Uterus (tissue), 4 donors: ENCODE data around the gene SLC7A4. TPM values are rescaled to one million over a fixed set of nuclear protein-coding genes. Genes with fewer than 3 reads are reported as not detected.

Experiments
- DNase-seq, 2 donors: peaks; one replicate each; pipeline ENCODE4 v3.0.0-alpha.2; 2019 to 2020
- H3K27ac ChIP-seq, 2 donors: fragments of 200-600 bp; sonication (generic); 1 replicate in 1 of 2; 2 replicates in 1 of 2; pipeline ENCODE4 v1.5.1; 2016 to 2018
- H3K27me3 ChIP-seq, 2 donors: fragments of 200-600 bp; sonication (generic); one replicate each; pipeline ENCODE4 v1.5.1; 2018 to 2019; ENCODE audit warnings: control low read depth in 1 of 2
- H3K36me3 ChIP-seq, 2 donors: fragments of 200-600 bp; sonication (generic); one replicate each; pipeline ENCODE4 v1.5.1; 2019; ENCODE audit warnings: control low read depth in 1 of 2
- H3K4me1 ChIP-seq, 2 donors: fragments of 200-600 bp; sonication (generic); one replicate each; pipeline ENCODE4 v1.5.1; 2018 to 2019; ENCODE audit warnings: control low read depth in 1 of 2
- H3K4me3 ChIP-seq, 2 donors: fragments of 200-600 bp; sonication (generic); 1 replicate in 1 of 2; 2 replicates in 1 of 2; pipeline ENCODE4 v1.5.1; 2018 to 2019; ENCODE audit warnings: mild to moderate bottlenecking in 1 of 2
- H3K9me3 ChIP-seq, 2 donors: fragments of 200-600 bp; sonication (generic); one replicate each; pipeline ENCODE4 v1.5.1; 2019; ENCODE audit warnings: control low read depth in 1 of 2
- POLR2A ChIP-seq, 2 donors: fragments of 450-650 bp; IDR thresholded peaks; one replicate each; pipeline ENCODE4 v1.6.1; 2016; ENCODE audit warnings: antibody characterized with exemption in 2 of 2, mild to moderate bottlenecking in 1 of 2, moderate library complexity in 1 of 2
- intact Hi-C: fragments of 100-400 bp; cut with DNase I; formaldehyde crosslinking; loops from one replicate; pipeline ENCODE4 v1.15.1; 2023; ENCODE audit warnings: low total_unique reads
- total RNA-seq, 4 donors: library from RNA; depleted of rRNA in 3 of 4; stranded (reverse); fragments of >200 nt in 3 of 4; gene quantifications; one replicate each; pipeline versions ENCODE4 v1.1.0 to v1.2.4, GENCODE V29; 2014 to 2023
- TF ChIP-seq, protein P1 (sequence below), 4 experiments: fragments of 200-600 bp in 2 of 4; fragments of 450-650 bp in 2 of 4; sonication (generic) in 2 of 4; IDR thresholded peaks; one replicate each; pipeline ENCODE4 v1.5.1; 2016 to 2019; ENCODE audit warnings: antibody characterized with exemption in 4 of 4, mild to moderate bottlenecking in 2 of 4, moderate library complexity in 1 of 4
- donor health status: DM: yes; HTN: yes; CAD: no.

SLC7A4 gene
- total RNA-seq, 4 donors from 2014 or later: 0.35 to 7.9 (median 0.43) TPM; not detected in 1

DNA sequence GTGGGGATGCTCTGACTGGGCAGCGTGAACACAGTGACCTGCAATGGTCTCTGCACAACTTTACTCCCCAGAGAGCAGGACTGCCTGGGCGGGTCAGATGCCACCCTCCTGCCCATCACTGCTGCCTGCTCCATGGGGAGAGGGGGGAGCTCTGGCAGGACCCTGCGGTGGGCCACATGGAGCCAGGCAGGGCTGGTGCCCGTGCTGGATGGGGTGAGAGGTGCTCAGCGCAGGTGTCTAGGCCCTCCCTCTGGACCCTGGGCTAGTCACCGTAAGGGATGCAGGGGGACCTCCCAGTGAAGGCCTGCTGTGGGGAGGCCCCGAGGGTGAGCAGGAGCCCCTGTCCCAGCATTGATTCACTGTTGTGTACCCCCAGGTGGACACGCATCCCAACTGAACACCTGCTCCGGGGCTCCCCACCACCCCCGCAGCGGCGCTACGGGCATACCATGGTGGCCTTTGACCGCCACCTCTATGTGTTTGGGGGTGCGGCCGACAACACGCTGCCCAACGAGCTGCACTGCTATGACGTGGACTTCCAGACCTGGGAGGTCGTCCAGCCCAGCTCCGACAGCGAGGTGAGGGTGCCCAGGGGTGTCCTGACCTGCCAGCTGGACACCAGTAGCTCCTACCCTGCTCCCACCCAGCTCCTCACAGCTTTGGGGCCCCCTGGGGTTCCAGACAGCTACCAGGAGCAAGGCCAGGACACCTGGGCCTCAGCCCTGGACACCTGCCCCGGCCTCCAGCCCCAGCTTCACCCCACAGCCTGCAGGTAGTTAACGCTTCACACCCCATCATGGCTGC lies 40.9 kb downstream of the SLC7A4 start:
- Histone ChIP-seq H3K36me3 (no peaks in the 10 kb centered on the region), H3K27ac (no peak overlapping the region), H3K27me3 (no peaks in the 10 kb centered on the region), H3K4me1 (no peaks in the 10 kb centered on the region), H3K9me3 (no peaks in the 10 kb centered on the region), H3K4me3 (no peak overlapping the region)
- intact Hi-C loops: no loop called here
- no peak for TF ChIP-seq POLR2A (IDR thresholded peaks at IDR 0.05)
- TF ChIP-seq, protein P1, sequence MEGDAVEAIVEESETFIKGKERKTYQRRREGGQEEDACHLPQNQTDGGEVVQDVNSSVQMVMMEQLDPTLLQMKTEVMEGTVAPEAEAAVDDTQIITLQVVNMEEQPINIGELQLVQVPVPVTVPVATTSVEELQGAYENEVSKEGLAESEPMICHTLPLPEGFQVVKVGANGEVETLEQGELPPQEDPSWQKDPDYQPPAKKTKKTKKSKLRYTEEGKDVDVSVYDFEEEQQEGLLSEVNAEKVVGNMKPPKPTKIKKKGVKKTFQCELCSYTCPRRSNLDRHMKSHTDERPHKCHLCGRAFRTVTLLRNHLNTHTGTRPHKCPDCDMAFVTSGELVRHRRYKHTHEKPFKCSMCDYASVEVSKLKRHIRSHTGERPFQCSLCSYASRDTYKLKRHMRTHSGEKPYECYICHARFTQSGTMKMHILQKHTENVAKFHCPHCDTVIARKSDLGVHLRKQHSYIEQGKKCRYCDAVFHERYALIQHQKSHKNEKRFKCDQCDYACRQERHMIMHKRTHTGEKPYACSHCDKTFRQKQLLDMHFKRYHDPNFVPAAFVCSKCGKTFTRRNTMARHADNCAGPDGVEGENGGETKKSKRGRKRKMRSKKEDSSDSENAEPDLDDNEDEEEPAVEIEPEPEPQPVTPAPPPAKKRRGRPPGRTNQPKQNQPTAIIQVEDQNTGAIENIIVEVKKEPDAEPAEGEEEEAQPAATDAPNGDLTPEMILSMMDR (IDR thresholded peaks at IDR 0.05): no peak
- DNase-seq: no peak

- Histone ChIP-seq H3K4me1 (no peaks in the 10 kb centered on the region), H3K27me3 (no peaks in the 10 kb centered on the region), H3K4me3 (no peak overlapping the region), H3K27ac (no peak overlapping the region), H3K36me3 (no peaks in the 10 kb centered on the region), H3K9me3 (no peaks in the 10 kb centered on the region)
- intact Hi-C loops: no loop called here
- no peak for DNase-seq
- TF ChIP-seq POLR2A (IDR thresholded peaks at IDR 0.05): no peak
- TF ChIP-seq, protein P1 (IDR thresholded peaks at IDR 0.05): no peak
Measured at GRCh38 chr22:20990184-20991180, 41.9 kb downstream of the SLC7A4 start.

DNA sequence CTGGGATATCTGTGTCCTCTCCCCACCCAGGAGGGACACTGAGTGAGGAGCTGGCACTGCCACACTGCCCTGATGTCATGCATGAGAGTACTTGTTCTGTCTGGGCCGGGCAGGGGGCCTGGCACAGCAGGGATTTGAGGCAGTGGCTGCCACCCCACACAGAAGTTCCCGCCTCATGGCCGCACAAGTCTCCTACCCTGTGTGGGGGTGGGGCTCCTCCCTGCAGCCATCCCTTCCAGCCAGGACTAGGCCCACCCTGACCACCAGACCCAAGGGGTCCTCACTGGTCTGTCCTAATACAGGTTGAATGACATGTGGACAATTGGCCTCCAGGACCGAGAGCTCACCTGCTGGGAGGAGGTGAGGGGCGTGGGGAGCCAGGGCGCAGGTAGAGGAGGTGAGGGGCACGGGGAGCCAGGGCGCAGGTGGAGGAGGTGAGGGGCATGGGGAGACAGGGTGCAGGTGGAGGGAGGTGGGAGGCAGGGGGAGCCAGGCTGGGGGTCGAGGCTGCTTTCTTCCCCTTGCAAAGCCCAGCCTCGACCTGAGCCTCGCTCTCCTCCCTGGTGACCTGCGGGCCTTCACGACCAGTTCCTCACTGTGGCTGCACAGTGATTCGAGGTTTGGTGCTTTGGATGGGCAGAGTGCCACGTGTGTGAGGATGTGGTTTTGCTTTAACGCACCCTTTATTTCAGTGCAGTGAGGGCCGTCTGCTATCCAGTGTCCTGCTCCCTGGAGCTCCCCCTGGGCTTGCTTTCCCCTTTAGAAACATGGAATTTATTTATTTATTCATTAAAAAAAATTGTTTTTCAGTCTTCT lies 42.8 kb downstream of the SLC7A4 start:
- H3K4me3 ChIP-seq: no peak overlapping the region
- no peaks in the 10 kb centered on the region for H3K9me3 ChIP-seq
- H3K27me3 ChIP-seq: no peaks in the 10 kb centered on the region
- H3K36me3 ChIP-seq: no peaks in the 10 kb centered on the region
- H3K27ac ChIP-seq: no peak overlapping the region
- intact Hi-C loops: no loop called here
- DNase-seq: no peak
- H3K4me1 ChIP-seq: no peaks in the 10 kb centered on the region
- TF ChIP-seq POLR2A (IDR thresholded peaks at IDR 0.05): no peak
- TF ChIP-seq, protein P1 (IDR thresholded peaks at IDR 0.05): no peak

GRCh38 chr22:20988573-20989322 lies 43.6 kb downstream of the SLC7A4 start:
- no peak for DNase-seq
- H3K27me3 ChIP-seq: no peaks in the 10 kb centered on the region
- H3K36me3 ChIP-seq: no peaks in the 10 kb centered on the region
- intact Hi-C loops: no loop called here
- no peaks in the 10 kb centered on the region for H3K9me3 ChIP-seq
- H3K27ac ChIP-seq: no peak overlapping the region
- no peak overlapping the region for H3K4me3 ChIP-seq
- peaks cover 0 to under 1% of the 10 kb centered on the region in 2 donors for H3K4me1 ChIP-seq
- TF ChIP-seq, protein P1 (IDR thresholded peaks at IDR 0.05): no peak
- TF ChIP-seq POLR2A (IDR thresholded peaks at IDR 0.05): no peak
